IPS DF 4.7 (cell line): ENCODE results near the gene JAG2.

Source experiments
- DNase-seq: peaks from one replicate; pipeline ENCODE4 v3.0.0-alpha.2; 2013; ENCODE audit warnings: low spot score; ENCODE audit errors: extremely low read depth

Gene JAG2

DNA sequence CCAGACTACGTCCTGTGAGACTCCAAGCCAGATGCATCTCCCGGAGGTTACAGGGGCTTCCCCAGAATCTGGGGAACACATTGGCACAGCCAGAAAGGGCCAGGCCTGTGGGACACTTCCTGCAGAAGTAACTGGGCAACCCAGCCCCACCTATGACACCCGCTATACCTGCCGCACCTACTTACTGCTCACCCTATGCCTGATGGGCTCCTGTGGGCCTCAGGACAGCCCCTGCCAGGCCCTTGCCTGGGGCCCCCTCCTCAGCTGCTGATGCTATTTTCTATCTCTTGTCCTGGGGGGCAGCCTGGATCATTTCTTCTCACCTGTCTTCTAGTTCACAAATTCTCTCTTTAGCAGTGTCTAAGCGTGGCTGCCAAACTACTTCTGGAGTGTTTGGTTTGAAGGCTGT lies 28.7 kb downstream of the JAG2 start:
- DNase-seq: no peak

DNA sequence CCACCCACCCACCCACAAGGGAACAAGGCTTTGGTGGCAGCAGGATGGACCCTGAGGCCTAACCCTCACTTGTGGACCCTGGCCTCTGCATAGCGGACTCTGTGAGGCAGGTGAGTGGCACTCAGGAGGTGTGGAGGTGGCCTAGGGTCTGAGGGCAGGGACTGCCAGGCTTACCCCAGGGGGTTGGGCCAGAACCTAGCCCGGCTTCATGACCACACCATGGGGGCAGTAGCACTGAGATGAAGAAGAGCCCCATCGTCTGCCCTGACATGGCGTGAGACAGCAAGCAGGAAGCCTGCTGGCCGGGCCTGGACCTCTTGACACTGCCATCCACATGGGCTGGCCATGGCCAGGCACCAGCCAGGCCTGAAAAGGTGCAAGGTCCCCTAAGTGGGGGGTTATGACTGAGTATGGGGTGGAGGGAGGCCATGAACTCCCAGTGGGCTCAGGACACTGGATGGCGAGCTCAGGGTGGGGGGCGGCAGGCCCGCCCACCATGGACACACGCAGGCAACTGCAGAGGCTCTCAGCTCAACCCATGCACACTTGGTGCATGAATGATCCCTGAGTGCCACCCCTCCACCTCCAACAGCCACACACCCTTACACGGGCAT lies 29.3 kb downstream of the JAG2 start:
- DNase-seq: no peak

- DNase-seq: no peak
Measured at GRCh38 chr14:105138551-105139111, 29.9 kb downstream of the JAG2 start.

- no peak for DNase-seq
Measured at GRCh38 chr14:105138021-105138541, 30.5 kb downstream of the JAG2 start.

DNA sequence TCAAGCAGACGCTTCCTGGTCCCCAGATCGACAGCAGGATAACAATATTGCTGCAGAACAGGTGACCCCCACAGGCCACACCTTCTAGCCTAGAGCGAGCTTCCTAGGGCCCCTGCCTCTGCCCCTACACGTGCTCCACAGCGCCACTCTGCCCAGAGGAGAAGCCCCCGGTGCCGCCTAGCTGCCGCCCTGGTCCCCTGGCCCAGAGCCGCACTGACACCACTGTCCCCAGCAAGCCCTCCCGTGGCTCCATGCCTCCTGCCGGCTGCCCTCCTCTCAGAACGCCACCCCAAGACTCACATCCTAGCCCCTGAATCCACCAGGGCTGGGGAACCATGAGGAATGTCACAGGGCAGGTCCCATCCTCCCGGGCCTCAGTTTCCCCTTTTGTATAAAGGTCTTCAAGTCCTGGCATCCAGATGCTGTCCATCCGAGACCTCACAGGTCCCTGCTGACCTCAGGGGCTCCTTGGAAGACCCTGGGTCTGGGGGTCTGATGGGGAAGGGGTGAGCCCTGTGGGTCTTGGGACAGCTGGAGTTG lies 31.0 kb downstream of the JAG2 start:
- DNase-seq: no peak

DNA sequence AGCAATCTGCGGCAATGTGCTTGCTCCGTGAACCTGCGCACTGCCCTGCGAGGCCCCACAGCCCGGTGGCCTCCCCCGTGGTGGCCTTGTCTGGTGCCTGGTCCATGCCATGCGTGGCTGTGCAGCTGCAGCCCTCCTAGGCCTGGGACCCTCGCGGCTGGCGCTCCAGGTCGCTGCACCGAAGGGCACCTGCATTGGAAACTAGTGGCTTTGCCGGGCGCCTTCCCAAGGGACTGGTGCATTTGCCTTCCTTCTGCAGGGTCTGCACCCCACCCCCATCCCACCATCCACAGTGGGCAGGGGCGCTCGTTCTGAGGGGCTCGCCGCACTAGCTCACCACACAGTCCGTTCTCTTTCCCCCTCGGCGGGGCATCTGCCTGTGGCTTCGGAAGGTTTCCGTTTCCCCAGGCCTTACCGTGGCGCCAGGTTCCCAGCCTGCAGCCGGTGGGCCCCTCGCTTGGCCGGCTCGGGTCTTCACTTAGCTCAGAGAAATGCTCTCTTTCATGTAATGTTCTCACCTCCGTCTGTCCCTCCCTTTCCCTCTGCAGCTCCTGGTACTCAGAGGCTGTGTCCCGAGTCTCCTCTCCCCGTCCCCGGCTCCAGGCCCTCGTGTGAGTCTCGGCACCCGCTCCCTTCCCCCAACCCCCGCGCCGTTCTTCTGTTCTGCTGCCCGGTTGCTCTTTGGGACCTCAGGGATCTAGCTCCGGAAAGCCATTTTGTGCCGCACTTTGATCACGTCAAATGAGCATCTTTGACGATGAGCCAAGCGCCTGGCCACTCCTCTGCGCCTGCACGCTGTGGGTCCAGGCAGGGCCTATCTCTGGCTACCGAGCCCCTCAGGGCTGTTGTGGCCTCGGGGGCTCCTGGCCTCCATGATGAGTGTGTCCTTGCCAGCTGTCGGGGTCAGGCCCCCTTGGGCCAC lies 31.9 kb downstream of the JAG2 start:
- DNase-seq: no peak

- no peak for DNase-seq
Measured at GRCh38 chr14:105135700-105136395, 32.7 kb downstream of the JAG2 start.

DNA sequence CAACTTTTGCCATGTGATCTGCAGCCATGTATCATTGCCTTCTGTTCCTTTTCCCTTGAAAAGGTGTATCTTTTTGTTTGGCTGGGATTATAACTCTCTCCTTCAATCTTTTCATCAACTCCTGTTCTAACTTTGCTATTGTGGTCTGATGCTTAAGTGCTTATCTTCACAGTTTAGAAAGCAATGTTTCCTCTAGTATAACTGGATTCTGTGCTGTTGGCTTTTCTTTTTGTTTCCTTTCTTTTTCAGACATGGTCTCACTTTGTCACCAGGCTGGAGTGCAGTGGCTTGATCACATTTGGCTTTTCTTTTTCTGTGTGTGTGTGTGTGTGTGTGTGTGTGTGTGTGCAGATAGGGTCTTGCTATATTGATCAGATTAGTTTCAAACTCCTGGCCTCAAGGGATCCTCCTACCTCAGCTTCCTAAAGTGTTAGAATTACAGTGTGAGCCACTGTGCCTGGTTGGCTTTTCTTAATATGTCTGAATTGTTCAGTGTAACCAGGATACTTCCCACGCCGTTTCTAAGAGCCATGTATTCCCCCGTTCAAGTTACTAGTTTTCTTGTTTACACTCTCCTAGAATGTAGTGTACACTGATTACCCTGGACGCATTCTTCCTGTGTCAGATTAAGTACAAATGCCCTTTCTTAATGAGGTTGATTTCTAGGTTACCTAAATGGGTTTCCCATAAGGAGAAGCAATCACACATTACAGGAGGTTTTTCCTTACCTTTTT lies 35.5 kb downstream of the JAG2 start:
- DNase-seq: no peak

DNA sequence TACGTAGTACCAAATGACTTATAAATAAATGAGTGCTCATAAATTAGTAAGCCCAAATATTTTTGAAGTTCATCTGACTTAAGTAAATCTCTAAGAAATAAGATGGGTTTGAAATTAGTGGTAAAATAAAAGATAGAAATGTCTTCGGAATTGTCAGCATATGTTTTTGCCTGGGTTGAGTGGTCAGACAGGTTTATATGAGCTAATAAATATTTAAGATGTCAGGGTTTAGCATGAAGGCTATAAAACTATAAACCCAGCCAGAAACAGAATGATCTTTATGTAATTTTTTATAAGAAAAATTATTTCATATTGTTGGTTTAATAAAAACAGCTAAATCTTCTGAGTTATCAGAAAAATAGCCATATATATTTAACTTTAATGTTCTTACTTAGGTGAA lies 37.3 kb downstream of the JAG2 start:
- DNase-seq: no peak

DNA sequence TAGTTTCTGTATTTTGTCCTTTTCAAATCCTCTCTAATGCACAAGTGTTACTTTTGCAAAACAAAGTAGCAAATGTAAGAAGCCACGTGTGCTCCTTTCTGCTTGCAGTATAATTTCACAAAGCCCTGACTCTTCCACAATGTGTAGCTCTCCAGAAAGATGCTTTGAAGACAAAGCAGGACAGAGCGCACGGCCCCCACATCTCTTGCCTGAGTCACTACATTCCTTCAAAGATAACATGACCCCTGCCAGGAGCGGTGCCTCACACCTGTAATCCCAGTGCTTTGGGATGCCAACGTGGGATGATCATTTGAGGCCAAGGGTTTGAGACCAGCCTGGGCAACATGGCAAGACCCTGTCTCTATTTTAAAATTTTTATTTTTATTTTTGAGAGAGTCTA lies 40.5 kb downstream of the JAG2 start:
- no peak for DNase-seq

DNA sequence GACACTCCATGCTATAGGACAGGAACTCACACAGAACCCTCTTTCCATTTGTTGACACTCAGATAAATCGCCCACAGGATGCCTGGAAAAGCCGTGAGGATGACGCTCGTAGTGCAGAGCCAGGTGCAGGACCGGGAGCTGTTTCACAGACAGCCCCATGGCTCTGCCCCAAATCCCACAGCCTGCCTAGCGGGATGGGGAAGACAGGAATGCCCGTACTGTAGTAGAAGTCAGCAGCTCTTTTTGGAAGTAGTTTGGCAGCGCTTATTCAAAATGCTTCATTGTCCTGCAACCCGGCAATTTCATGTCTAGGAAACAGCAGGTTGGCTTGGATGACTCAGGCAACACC lies 41.6 kb downstream of the JAG2 start:
- DNase-seq: no peak

- no peak for DNase-seq
Measured at GRCh38 chr14:105126126-105126980, 42.2 kb downstream of the JAG2 start.

DNA sequence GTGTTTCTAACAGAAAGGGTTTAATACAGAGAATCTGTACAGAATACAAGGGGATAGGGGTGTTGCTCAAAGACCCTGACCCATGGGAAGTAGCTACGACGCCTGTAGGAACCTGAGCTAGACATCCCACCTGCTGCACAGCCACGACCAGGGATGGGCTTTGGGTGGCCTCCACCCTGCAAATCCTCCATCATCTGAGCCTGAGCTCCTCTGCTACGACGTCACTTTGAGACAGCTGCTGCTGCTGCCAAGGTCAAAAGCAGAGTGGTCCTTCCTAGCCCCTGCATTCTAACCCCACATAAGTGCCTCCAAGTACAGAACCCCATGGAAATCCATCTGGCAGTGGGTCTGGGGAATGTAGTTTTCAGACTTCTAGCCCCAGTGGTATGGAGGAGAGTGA lies 43.8 kb downstream of the JAG2 start:
- no peak for DNase-seq

GRCh38 chr14:105123981-105124765 lies 44.4 kb downstream of the JAG2 start:
- DNase-seq: no peak

DNA sequence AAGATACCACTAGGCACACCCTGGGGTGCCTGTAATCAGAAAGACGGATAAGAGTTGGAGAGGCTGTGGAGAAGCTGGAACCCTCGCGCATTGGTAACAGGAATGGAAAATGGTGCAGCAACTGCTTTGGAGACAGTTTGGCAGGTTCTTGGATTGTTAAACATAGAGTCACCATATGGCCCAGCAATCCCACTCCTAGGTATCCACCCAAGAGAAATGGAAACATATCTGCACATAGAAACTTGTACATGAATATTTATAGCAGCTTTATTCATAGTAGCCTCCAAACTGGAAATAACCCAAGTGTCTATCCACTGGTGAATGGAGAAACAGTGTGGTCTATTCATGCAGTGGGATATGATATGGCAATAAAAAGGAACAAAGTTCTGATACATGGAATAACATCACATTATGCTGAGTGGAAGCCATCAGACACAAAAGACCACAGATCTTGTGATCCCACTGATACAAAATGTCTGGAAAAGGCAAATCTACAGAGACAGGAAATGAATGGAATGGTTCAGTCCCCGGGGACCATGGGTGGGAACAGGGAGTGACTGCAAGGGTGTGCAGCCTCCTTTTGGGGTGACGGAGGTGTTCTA lies 45.4 kb downstream of the JAG2 start:
- no peak for DNase-seq

DNA sequence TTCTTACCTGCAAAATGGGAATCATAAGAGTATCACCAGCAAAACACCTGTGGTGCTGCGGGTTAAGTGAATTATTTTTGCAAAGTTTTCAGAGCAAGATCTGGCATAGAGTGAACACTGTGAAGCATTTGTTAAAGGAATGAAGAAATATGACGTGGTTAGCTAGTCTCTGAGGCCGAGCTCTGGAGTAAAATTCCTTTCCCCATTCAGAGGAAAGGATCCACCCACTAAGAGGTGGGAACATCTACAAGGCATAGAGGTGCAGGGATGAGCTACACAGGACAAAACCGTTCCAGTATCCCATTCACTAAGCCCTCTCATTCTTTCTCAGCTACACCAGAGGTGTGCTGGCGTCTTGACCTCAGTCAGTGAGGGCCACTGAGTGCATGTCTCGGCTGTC lies 48.5 kb downstream of the JAG2 start:
- no peak for DNase-seq

GRCh38 chr14:105119408-105120025 lies 49.1 kb downstream of the JAG2 start:
- no peak for DNase-seq
